GM13977 (cell line): ENCODE measurements around the gene JMJD8.

ENCODE experiments used
- DNase-seq: peaks from one replicate; pipeline ENCODE4 v3.0.0; 2012; ENCODE audit warnings: low spot score
- in situ Hi-C: fragments of 300-500 bp; cut with MboI; formaldehyde crosslinking; loops from one replicate; pipeline ENCODE4 v1.12.0; 2022; ENCODE audit warnings: low sequenced_read_pairs, low pct_unique_long_range_greater_than_20kb, mixed read lengths, inconsistent platforms; ENCODE audit not compliant: unreplicated experiment
- TF ChIP-seq, protein P1 (sequence below): IDR thresholded peaks from 2 replicates; pipeline ENCODE4 v1.5.1; 2012; ENCODE audit warnings: mild to moderate bottlenecking, control low read depth; ENCODE audit not compliant: insufficient read depth; ENCODE audit errors: extremely low read depth, missing control alignments

The JMJD8 gene

GRCh38 chr16:633336-634050 is 50.6 kb downstream of the JMJD8 start:
- TF ChIP-seq, protein P1, sequence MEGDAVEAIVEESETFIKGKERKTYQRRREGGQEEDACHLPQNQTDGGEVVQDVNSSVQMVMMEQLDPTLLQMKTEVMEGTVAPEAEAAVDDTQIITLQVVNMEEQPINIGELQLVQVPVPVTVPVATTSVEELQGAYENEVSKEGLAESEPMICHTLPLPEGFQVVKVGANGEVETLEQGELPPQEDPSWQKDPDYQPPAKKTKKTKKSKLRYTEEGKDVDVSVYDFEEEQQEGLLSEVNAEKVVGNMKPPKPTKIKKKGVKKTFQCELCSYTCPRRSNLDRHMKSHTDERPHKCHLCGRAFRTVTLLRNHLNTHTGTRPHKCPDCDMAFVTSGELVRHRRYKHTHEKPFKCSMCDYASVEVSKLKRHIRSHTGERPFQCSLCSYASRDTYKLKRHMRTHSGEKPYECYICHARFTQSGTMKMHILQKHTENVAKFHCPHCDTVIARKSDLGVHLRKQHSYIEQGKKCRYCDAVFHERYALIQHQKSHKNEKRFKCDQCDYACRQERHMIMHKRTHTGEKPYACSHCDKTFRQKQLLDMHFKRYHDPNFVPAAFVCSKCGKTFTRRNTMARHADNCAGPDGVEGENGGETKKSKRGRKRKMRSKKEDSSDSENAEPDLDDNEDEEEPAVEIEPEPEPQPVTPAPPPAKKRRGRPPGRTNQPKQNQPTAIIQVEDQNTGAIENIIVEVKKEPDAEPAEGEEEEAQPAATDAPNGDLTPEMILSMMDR, result no peak
- in situ Hi-C loops, result no loop called here
- no peak for DNase-seq

- in situ Hi-C loops, result no loop called here
- TF ChIP-seq, protein P1, result no peak
- DNase-seq, result no peak
These were observed 51.4 kb downstream of the JMJD8 start for GRCh38 chr16:632486-633335.

GRCh38 chr16:631808-632358 is 52.3 kb downstream of the JMJD8 start:
- in situ Hi-C loops, result no loop called here

More at GRCh38 chr16:631808-632358, 52.3 kb downstream of the JMJD8 start:
- TF ChIP-seq, protein P1, result no peak
- no peak for DNase-seq
